Coronary artery (tissue), 2 donors: Measurements from ENCODE around the gene ATXN2.

Experiments
- DNase-seq: peaks from one replicate; pipeline ENCODE4 v3.0.0-alpha.2; 2017; ENCODE audit warnings: low spot score
- H3K27ac ChIP-seq, 2 donors: fragments of 200-600 bp; sonication (generic); one replicate each; pipeline ENCODE4 v1.5.1; 2016 to 2019
- H3K4me3 ChIP-seq: fragments of 200-600 bp; sonication (generic); 2 replicates; pipeline ENCODE4 v1.5.1; 2016; ENCODE audit warnings: mild to moderate bottlenecking, moderate library complexity
- CTCF ChIP-seq: fragments of 200-600 bp; sonication (generic); IDR thresholded peaks from one replicate; pipeline ENCODE4 v1.5.1; 2019; ENCODE audit warnings: antibody characterized with exemption

The ATXN2 gene

GRCh38 chr12:111417290-111417689, 181.8 kb downstream of the ATXN2 start:
- Histone ChIP-seq H3K4me3 (no peak overlapping the region), H3K27ac (no peak overlapping the region)
- no peak for TF ChIP-seq CTCF
- DNase-seq = no peak

- no peak overlapping the region for H3K27ac ChIP-seq
- no peak for TF ChIP-seq CTCF
- no peak for DNase-seq
- no peak overlapping the region for H3K4me3 ChIP-seq
Observed at GRCh38 chr12:111414711-111415252, 184.3 kb downstream of the ATXN2 start.

GRCh38 chr12:111413442-111414086, 185.6 kb downstream of the ATXN2 start:
- DNase-seq = no peak
- H3K4me3 ChIP-seq = no peak overlapping the region
- TF ChIP-seq CTCF = no peak
- peak overlapping the region in 1 of 2 donors; percentile 24 for H3K27ac ChIP-seq

GRCh38 chr12:111412830-111413441, 186.2 kb downstream of the ATXN2 start:
- no peak for TF ChIP-seq CTCF
- no peak overlapping the region for H3K4me3 ChIP-seq
- DNase-seq = no peak
- peak overlapping the region in 1 of 2 donors; percentile 80 for H3K27ac ChIP-seq

GRCh38 chr12:111412007-111412829, 186.9 kb downstream of the ATXN2 start:
- Histone ChIP-seq H3K27ac (peak overlapping the region; percentile 19 to 80), H3K4me3 (peak overlapping the region; percentile 4)
- no peak for TF ChIP-seq CTCF
- DNase-seq = no peak

GRCh38 chr12:111411185-111411764, 187.8 kb downstream of the ATXN2 start:
- no peak for TF ChIP-seq CTCF
- no peak for DNase-seq
- H3K27ac ChIP-seq = peak overlapping the region; percentile 72 to 94
- no peak overlapping the region for H3K4me3 ChIP-seq
